GM19438 (cell line): ENCODE measurements around the gene ZC3H7B.

Source experiments
- ATAC-seq: cut with Tn5 transposase; IDR thresholded peaks from one replicate; pipeline ENCODE4 v1.9.1; 2021; ENCODE audit warnings: low read depth; ENCODE audit not compliant: unreplicated experiment

ZC3H7B gene

DNA sequence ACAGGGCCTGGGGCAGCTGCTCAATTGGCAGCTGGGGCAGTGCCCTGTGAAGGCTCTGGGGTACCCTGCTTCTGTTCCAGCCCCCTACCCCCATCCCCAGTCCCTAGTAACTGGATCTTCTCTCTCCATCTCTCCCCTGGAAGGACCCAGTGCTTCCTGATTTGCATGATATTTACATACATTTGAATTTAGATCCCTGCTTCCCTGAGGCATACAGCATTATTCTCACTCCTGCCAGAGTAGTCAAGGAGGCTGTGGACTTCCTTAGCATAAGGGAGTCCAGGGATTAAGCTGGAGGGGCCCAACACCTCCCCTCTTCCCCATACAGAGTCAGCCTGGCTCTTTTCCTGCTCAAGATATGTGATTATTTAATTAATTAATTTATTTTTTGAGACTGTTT lies 105.1 kb downstream of the ZC3H7B start:
- no peak for ATAC-seq

DNA sequence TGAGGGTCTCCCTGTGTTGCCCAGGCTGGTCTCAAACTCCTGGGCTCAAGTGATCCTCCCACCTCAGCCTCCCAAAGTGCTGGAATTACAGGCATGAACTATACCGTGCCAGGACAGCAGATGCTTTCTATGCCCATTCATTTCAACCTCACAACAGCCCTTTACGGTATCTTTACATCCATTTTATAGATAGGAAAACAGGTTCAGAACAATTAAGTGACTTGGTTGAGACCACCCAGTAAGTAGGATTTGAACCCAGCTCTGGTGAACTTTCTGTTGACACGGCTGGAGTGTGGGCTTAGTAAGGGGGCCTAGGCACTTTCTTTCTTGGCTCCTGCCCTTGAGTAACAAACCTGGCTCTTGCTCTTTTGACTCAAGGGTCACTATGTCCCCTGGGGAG lies 106.1 kb downstream of the ZC3H7B start:
- no peak for ATAC-seq

DNA sequence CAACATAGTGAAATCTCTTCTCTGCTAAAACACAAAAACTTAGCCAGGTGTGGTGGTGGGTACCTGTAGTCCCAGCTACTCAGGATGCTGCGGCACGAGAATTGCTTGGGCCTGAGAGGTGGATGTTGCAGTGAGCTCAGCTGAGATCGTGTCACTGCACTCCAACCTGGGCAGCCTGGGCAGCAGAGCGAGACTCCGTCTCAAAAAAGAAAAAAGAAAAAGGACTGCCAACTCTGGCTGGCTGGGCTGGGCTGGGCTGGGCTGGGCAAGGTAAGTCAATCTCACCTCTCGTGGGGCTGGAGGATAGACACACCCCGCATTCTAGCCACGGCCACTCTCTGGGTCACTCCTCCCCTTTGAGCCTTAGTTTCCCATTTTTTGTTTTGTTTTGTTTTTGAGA lies 107.3 kb downstream of the ZC3H7B start:
- ATAC-seq, result no peak
